ENCODE results near the gene MYEF2.
A peak's percentile ranks its signal among the peaks of the same experiment; 100 is the strongest.

MYEF2 gene, protein sequence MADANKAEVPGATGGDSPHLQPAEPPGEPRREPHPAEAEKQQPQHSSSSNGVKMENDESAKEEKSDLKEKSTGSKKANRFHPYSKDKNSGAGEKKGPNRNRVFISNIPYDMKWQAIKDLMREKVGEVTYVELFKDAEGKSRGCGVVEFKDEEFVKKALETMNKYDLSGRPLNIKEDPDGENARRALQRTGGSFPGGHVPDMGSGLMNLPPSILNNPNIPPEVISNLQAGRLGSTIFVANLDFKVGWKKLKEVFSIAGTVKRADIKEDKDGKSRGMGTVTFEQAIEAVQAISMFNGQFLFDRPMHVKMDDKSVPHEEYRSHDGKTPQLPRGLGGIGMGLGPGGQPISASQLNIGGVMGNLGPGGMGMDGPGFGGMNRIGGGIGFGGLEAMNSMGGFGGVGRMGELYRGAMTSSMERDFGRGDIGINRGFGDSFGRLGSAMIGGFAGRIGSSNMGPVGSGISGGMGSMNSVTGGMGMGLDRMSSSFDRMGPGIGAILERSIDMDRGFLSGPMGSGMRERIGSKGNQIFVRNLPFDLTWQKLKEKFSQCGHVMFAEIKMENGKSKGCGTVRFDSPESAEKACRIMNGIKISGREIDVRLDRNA

DNA sequence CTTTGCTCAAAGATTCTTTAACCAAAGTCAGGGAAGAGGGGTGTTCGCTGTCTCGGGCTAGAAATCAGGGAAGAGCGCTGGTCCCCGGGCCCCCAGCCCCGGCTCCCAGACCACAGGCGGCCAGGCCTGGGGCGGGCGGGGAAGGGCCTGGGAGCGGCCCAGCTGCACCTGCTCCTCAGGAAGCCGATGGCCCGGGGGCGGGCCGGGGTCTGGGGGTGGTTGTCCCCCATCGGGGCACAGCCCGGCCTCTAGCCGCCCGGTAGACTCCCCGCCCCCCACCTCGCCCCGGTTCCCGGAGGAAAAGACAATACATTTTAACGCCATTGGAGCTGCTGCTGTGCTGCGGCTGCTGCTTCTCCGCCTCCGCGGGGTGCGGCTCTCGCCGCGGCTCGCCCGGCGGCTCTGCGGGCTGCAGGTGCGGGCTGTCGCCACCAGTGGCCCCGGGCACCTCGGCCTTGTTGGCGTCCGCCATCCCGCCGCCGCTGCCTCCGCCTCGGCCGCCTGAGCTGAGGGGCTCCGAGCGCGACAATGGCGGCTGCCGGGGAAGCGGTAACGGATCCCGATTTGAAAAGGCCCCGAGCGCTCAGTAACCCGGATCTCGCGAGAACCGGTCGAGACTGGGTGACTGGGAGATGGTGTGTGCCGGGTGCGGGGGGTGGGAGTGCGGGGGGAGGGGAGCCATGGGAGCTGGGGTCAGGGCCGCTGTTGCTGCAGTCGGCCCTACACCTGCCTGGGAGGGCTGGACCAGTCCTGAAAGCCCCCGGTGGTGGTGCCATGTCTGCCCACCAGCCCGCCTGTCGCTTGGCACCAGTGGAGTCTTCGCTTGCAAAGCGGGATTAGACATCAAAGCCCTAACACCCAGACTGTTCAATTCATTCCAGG lies at the start of gene MYEF2:
TSS of gene MYEF2 (minus strand) at position 530 of the 882 bp plus-strand sequence. CDS start at position 472, 58 bp downstream.
- H3K4me3 ChIP-seq (ENCODE audit: control insufficient read depth, low read depth, low read length), result peak within 1 kb of the TSS; percentile 48
- TF ChIP-seq, protein P1, sequence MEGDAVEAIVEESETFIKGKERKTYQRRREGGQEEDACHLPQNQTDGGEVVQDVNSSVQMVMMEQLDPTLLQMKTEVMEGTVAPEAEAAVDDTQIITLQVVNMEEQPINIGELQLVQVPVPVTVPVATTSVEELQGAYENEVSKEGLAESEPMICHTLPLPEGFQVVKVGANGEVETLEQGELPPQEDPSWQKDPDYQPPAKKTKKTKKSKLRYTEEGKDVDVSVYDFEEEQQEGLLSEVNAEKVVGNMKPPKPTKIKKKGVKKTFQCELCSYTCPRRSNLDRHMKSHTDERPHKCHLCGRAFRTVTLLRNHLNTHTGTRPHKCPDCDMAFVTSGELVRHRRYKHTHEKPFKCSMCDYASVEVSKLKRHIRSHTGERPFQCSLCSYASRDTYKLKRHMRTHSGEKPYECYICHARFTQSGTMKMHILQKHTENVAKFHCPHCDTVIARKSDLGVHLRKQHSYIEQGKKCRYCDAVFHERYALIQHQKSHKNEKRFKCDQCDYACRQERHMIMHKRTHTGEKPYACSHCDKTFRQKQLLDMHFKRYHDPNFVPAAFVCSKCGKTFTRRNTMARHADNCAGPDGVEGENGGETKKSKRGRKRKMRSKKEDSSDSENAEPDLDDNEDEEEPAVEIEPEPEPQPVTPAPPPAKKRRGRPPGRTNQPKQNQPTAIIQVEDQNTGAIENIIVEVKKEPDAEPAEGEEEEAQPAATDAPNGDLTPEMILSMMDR (conservative IDR thresholded peaks at IDR 0.05; ENCODE audit: control insufficient read depth, insufficient read depth, low read depth, low read length), result no peak

DNA sequence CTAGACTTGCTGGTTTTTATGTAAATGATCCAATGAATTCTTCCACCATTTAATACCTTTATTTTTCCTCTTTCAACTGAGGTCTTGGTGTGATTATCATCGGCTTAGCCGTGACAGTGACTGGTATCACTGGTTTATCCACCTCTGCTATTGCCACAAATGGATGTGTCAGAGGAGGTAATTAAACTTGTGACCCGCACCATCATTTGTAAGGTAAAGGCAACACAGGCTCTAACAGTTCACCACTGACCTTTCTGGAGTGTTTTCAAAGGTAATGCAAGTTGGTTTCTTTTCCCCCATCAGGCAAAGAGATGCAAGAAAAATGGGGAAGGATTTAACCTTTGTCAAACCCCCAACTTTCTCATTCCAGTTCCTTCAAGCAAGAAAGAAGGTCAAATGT lies 47.7 kb upstream of the MYEF2 start:
- no peak overlapping the region for H3K4me3 ChIP-seq (ENCODE audit: control insufficient read depth, low read depth, low read length)
- TF ChIP-seq, protein P1 (conservative IDR thresholded peaks at IDR 0.05; ENCODE audit: control insufficient read depth, insufficient read depth, low read depth, low read length), result no peak

More for the DNA sequence above, at the start of gene MYEF2:
- DNase-seq (ENCODE audit: low read depth), result peak; percentile 45

DNA sequence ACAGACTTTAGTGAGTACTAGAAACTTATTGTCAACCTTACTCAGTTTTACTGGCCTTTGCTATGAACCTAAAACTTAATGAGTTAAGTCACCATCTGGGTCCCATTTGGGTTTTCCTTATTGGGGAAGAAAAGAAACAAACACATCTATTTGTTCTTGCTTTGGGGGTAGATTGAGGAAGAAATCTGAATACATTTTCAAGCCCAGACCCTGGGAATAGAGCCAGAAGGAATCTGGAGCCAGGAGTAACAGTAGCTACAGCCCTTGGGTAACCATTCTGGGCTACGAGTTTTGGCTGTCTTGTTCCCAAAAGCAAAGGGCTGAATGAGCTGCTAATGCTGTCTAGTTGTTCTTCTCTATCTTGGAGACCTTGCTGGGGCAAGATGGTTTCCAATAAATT lies 44.5 kb upstream of the MYEF2 start:
- TF ChIP-seq, protein P1 (conservative IDR thresholded peaks at IDR 0.05; ENCODE audit: control insufficient read depth, insufficient read depth, low read depth, low read length), result no peak
- DNase-seq (ENCODE audit: low read depth), result no peak
- H3K4me3 ChIP-seq (ENCODE audit: control insufficient read depth, low read depth, low read length), result no peak overlapping the region

More for the DNA sequence above, 47.7 kb upstream of the MYEF2 start:
- no peak for DNase-seq (ENCODE audit: low read depth)

DNA sequence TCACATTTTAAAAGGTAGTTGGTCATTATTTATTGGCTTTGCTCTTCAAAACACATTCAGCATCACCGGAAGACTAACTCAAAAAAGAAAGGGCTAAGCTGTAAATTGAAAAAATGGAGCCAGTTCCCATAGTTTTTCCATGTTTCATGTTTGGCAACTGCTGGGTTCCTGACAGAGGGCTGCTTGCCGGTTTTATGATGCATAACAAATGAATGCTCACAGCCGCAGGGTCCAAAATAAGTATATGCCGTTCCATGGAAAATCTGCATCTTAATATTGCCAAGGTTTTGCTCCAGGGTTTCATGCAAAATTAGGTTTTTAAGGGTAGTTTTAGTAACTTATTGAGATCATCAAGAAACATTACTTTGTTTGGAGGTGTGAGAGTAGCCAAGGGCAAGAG lies 43.8 kb upstream of the MYEF2 start:
- peak; percentile 8 for DNase-seq (ENCODE audit: low read depth)
- TF ChIP-seq, protein P1 (conservative IDR thresholded peaks at IDR 0.05; ENCODE audit: control insufficient read depth, insufficient read depth, low read depth, low read length), result no peak
- no peak overlapping the region for H3K4me3 ChIP-seq (ENCODE audit: control insufficient read depth, low read depth, low read length)

DNA sequence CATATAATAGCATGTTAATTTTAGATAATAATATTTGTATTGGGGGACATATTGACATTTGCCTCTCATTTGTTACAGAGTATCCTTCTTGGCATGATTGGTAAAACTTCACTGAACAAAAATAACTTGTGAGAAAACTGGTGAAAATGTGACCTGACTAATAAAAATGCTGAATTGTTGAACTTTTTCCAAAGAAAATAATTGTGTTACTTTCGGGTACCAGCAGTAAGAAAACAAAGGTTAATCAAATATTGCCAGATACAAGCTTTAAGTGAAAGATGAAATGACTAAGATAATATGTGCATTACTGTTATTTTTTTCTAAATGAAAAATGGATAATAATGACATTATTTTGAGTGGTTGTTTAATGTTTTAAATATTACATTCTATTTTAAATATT lies 43.2 kb upstream of the MYEF2 start:
- no peak overlapping the region for H3K4me3 ChIP-seq (ENCODE audit: control insufficient read depth, low read depth, low read length)
- no peak for DNase-seq (ENCODE audit: low read depth)
- TF ChIP-seq, protein P1 (conservative IDR thresholded peaks at IDR 0.05; ENCODE audit: control insufficient read depth, insufficient read depth, low read depth, low read length), result no peak

DNA sequence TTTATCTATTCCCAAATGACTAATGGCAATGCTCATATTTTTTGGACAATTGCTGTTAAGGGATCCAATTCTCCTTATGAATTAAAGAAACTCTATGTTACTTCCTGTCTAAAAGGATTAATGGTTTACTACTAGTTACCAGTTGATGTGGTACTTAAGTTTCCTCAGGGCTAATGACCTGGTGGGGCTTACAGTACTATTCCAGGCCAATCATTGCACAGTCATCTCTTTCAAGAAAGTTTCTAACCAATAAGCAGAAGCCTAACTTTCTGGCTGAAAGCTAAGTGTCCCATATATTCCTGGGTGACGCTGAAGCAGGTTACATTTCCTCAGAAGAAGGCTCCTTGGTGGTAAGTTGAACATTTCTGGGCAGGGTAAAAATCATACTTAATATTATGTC lies 27.9 kb upstream of the MYEF2 start, which contains the start of gene SLC12A1:
TSS of gene SLC12A1 (plus strand) at position 322 of the 400 bp plus-strand sequence. CDS start 1,418 bp downstream, outside the sequence.
- no peak for DNase-seq (ENCODE audit: low read depth)
- TF ChIP-seq, protein P1 (conservative IDR thresholded peaks at IDR 0.05; ENCODE audit: control insufficient read depth, insufficient read depth, low read depth, low read length), result no peak
- no peak within 1 kb of the TSS for H3K4me3 ChIP-seq (ENCODE audit: control insufficient read depth, low read depth, low read length)
